HG03469 (cell line): ENCODE measurements around the gene SLC25A22.

ENCODE experiments used
- ATAC-seq: cut with Tn5 transposase; IDR thresholded peaks from one replicate; pipeline ENCODE4 v1.9.1; 2021; ENCODE audit warnings: mild to moderate bottlenecking, moderate library complexity, moderate number of reproducible peaks; ENCODE audit not compliant: unreplicated experiment

The SLC25A22 gene

GRCh38 chr11:774873-775592, 23.0 kb downstream of the SLC25A22 start:
- no peak for ATAC-seq

- no peak for ATAC-seq
Observed at GRCh38 chr11:773830-774229, 24.3 kb downstream of the SLC25A22 start.

- no peak for ATAC-seq
Observed at GRCh38 chr11:773425-773824, 24.7 kb downstream of the SLC25A22 start.

GRCh38 chr11:772429-773390, 25.4 kb downstream of the SLC25A22 start:
- no peak for ATAC-seq

GRCh38 chr11:771617-772204, 26.4 kb downstream of the SLC25A22 start:
- no peak for ATAC-seq

- ATAC-seq, result no peak
Observed at GRCh38 chr11:770642-771616, 27.2 kb downstream of the SLC25A22 start.

- ATAC-seq, result no peak
Observed at GRCh38 chr11:769887-770641, 28.0 kb downstream of the SLC25A22 start.

- ATAC-seq, result no peak
Observed at GRCh38 chr11:767238-767637, 30.8 kb downstream of the SLC25A22 start.

GRCh38 chr11:766936-767210, 31.2 kb downstream of the SLC25A22 start:
- no peak for ATAC-seq

GRCh38 chr11:766106-766935, 31.8 kb downstream of the SLC25A22 start:
- ATAC-seq, result no peak

GRCh38 chr11:765802-766091, 32.3 kb downstream of the SLC25A22 start:
- ATAC-seq, result no peak

- ATAC-seq, result no peak
Observed at GRCh38 chr11:765025-765801, 32.9 kb downstream of the SLC25A22 start.

GRCh38 chr11:764322-765024, 33.6 kb downstream of the SLC25A22 start:
- ATAC-seq, result no peak

- ATAC-seq, result no peak
Observed at GRCh38 chr11:763549-764321, 34.3 kb downstream of the SLC25A22 start.

- ATAC-seq, result no peak
Observed at GRCh38 chr11:763073-763463, 35.0 kb downstream of the SLC25A22 start.

- no peak for ATAC-seq
Observed at GRCh38 chr11:762421-763072, 35.5 kb downstream of the SLC25A22 start.
